Activated CD8-positive, alpha-beta T cell treated with anti-CD3 and anti-CD28 coated beads for 36 hours (primary cell): ENCODE measurements around the gene MYH10. TPM values are rescaled to one million over a fixed set of nuclear protein-coding genes. Genes with fewer than 3 reads are reported as not detected.

Experiments used
- ATAC-seq: fragments of 200-7000 bp; cut with Tn5 transposase; one replicate; pipeline ENCODE4 v1.10.0; 2021; ENCODE audit warnings: mild to moderate bottlenecking, moderate library complexity
- CTCF ChIA-PET: fragments of 350-600 bp; sonication (Branson Sonifier 250); formaldehyde crosslinking; loops from one replicate; lab custom pipeline; 2021; ENCODE audit warnings: antibody characterized with exemption; lab: Charles Lee
- POLR2A ChIA-PET: fragments of 350-600 bp; sonication (Branson Sonifier 250); formaldehyde crosslinking; loops from one replicate; lab custom pipeline; 2021; ENCODE audit warnings: antibody characterized with exemption; lab: Charles Lee
- DNase-seq: peaks from one replicate; pipeline ENCODE4 v3.0.0-alpha.2; 2020
- H3K27ac Mint-ChIP-seq: one replicate; pipeline ENCODE4 v1.8.0; 2021; ENCODE audit warnings: mild to moderate bottlenecking, mixed read lengths
- H3K27me3 Mint-ChIP-seq: one replicate; pipeline ENCODE4 v1.8.0; 2021; ENCODE audit warnings: mixed read lengths
- H3K36me3 Mint-ChIP-seq: one replicate; pipeline ENCODE4 v1.8.0; 2021; ENCODE audit warnings: low read depth, mixed read lengths
- H3K4me1 Mint-ChIP-seq: one replicate; pipeline ENCODE4 v1.8.0; 2021; ENCODE audit warnings: low read depth, mixed read lengths
- H3K4me3 Mint-ChIP-seq: one replicate; pipeline ENCODE4 v1.8.0; 2021; ENCODE audit warnings: mild to moderate bottlenecking, moderate library complexity, mixed read lengths
- H3K9me3 Mint-ChIP-seq: one replicate; pipeline ENCODE4 v1.8.0; 2021; ENCODE audit warnings: mixed read lengths
- intact Hi-C: fragments of 100-400 bp; cut with micrococcal nuclease; formaldehyde crosslinking; loops from one replicate; pipeline ENCODE4 v1.10.0; 2022
- total RNA-seq, 2 experiments: library from RNA; stranded (reverse); gene quantifications; one replicate each; pipeline ENCODE4 v1.2.3, GENCODE V29; 2021
- TF ChIP-seq, protein P1 (sequence below): fragments of 200-600 bp; IDR thresholded peaks from one replicate; pipeline ENCODE4 v1.8.0; 2022; ENCODE audit warnings: antibody characterized with exemption, mild to moderate bottlenecking

The MYH10 gene
- total RNA-seq, 2 experiments from 2014 or later = 19.9 to 23.7 TPM

- H3K9me3 Mint-ChIP-seq = no peaks in the 10 kb centered on the region
- peak overlapping the region; percentile 86 for H3K4me3 Mint-ChIP-seq
- peaks cover 13% of the 10 kb centered on the region for H3K4me1 Mint-ChIP-seq
- ATAC-seq (no peak), DNase-seq (peak; percentile 40)
- H3K27me3 Mint-ChIP-seq = peaks cover 47% of the 10 kb centered on the region
- intact Hi-C loops = no loop called here
- no peak overlapping the region for H3K27ac Mint-ChIP-seq
- TF ChIP-seq, protein P1, sequence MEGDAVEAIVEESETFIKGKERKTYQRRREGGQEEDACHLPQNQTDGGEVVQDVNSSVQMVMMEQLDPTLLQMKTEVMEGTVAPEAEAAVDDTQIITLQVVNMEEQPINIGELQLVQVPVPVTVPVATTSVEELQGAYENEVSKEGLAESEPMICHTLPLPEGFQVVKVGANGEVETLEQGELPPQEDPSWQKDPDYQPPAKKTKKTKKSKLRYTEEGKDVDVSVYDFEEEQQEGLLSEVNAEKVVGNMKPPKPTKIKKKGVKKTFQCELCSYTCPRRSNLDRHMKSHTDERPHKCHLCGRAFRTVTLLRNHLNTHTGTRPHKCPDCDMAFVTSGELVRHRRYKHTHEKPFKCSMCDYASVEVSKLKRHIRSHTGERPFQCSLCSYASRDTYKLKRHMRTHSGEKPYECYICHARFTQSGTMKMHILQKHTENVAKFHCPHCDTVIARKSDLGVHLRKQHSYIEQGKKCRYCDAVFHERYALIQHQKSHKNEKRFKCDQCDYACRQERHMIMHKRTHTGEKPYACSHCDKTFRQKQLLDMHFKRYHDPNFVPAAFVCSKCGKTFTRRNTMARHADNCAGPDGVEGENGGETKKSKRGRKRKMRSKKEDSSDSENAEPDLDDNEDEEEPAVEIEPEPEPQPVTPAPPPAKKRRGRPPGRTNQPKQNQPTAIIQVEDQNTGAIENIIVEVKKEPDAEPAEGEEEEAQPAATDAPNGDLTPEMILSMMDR = no peak
- H3K36me3 Mint-ChIP-seq = no peaks in the 10 kb centered on the region
- CTCF ChIA-PET = interaction anchor here (1.3 kb wide), 1 partner anchor 246 kb away, joined by 3 read pairs; no protein-coding TSS in a partner anchor
- POLR2A ChIA-PET = interaction anchor here (1.3 to 1.4 kb wide), 3 partner anchors 8 to 117 kb away, joined by 3 to 4 read pairs (median 3); no protein-coding TSS in a partner anchor
These were observed 926 bp downstream of the MYH10 start for GRCh38 chr17:8629371-8630226.

GRCh38 chr17:8628609-8629169 lies 1.8 kb downstream of the MYH10 start:
- TF ChIP-seq, protein P1 = no peak
- Mint-ChIP-seq H3K27ac (no peak overlapping the region), H3K9me3 (no peaks in the 10 kb centered on the region), H3K4me3 (peak overlapping the region; percentile 86), H3K4me1 (peaks cover 13% of the 10 kb centered on the region), H3K36me3 (no peaks in the 10 kb centered on the region), H3K27me3 (peaks cover 51% of the 10 kb centered on the region)
- ChIA-PET POLR2A (no interaction called here), CTCF (no interaction called here)
- DNase-seq (no peak), ATAC-seq (no peak)
- intact Hi-C loops = no loop called here

- DNase-seq = peak; percentile 5
- no peaks in the 10 kb centered on the region for H3K36me3 Mint-ChIP-seq
- H3K4me3 Mint-ChIP-seq = no peak overlapping the region
- ChIA-PET POLR2A (no interaction called here), CTCF (no interaction called here)
- no peaks in the 10 kb centered on the region for H3K9me3 Mint-ChIP-seq
- H3K27ac Mint-ChIP-seq = no peak overlapping the region
- peaks cover 13% of the 10 kb centered on the region for H3K4me1 Mint-ChIP-seq
- peaks cover 48% of the 10 kb centered on the region for H3K27me3 Mint-ChIP-seq
- intact Hi-C loops = no loop called here
- TF ChIP-seq, protein P1 = no peak
- ATAC-seq = no peak
These were observed 2.4 kb downstream of the MYH10 start for GRCh38 chr17:8628172-8628571.

- Mint-ChIP-seq H3K27ac (no peak overlapping the region), H3K9me3 (no peaks in the 10 kb centered on the region), H3K27me3 (peaks cover 30% of the 10 kb centered on the region), H3K4me1 (peaks cover 22% of the 10 kb centered on the region), H3K4me3 (no peak overlapping the region), H3K36me3 (peaks cover 3% of the 10 kb centered on the region)
- no peak for ATAC-seq
- TF ChIP-seq, protein P1 = no peak
- DNase-seq = no peak
- ChIA-PET POLR2A (no interaction called here), CTCF (no interaction called here)
- intact Hi-C loops = no loop called here
These were observed 6.9 kb downstream of the MYH10 start for GRCh38 chr17:8623591-8623990.

GRCh38 chr17:8622191-8622590 lies 8.3 kb downstream of the MYH10 start:
- Mint-ChIP-seq H3K4me1 (peaks cover 18% of the 10 kb centered on the region), H3K27me3 (peaks cover 22% of the 10 kb centered on the region), H3K4me3 (no peak overlapping the region), H3K9me3 (no peaks in the 10 kb centered on the region), H3K27ac (no peak overlapping the region), H3K36me3 (peaks cover 3% of the 10 kb centered on the region)
- ChIA-PET POLR2A (interaction anchor here (1.2 kb wide), 1 partner anchor 8 kb away, joined by 4 read pairs; the partner anchor contains the start of gene MYH10), CTCF (interaction anchor here (1.1 to 1.3 kb wide), 2 partner anchors 9 to 212 kb away, joined by 3 to 5 read pairs; no protein-coding TSS in a partner anchor)
- intact Hi-C loops = no loop called here
- DNase-seq (no peak), ATAC-seq (no peak)
- TF ChIP-seq, protein P1 = no peak
